ENCODE measurements around the gene DLGAP1.

DLGAP1 gene

GRCh38 chr18:3982541-3982940 lies 472.6 kb downstream of the DLGAP1 start:
- no peak for DNase-seq

- no peak for DNase-seq
Measured at GRCh38 chr18:3979024-3979423, 476.1 kb downstream of the DLGAP1 start.

GRCh38 chr18:3973191-3973850 lies 481.8 kb downstream of the DLGAP1 start:
- no peak for DNase-seq

GRCh38 chr18:3972291-3972930 lies 482.7 kb downstream of the DLGAP1 start:
- DNase-seq = no peak

- no peak for DNase-seq
Measured at GRCh38 chr18:3970929-3971328, 484.2 kb downstream of the DLGAP1 start.

- DNase-seq = no peak
Measured at GRCh38 chr18:3967359-3968180, 487.5 kb downstream of the DLGAP1 start.

- no peak for DNase-seq
Measured at GRCh38 chr18:3966642-3967358, 488.3 kb downstream of the DLGAP1 start.

- DNase-seq = no peak
Measured at GRCh38 chr18:3966246-3966641, 488.9 kb downstream of the DLGAP1 start.

- no peak for DNase-seq
Measured at GRCh38 chr18:3960977-3961376, 494.1 kb downstream of the DLGAP1 start.

GRCh38 chr18:3960142-3960541 lies 495.0 kb downstream of the DLGAP1 start:
- DNase-seq = no peak

- no peak for DNase-seq
Measured at GRCh38 chr18:3952031-3952430, 503.1 kb downstream of the DLGAP1 start.

GRCh38 chr18:3950668-3951404 lies 504.3 kb downstream of the DLGAP1 start:
- DNase-seq = no peak

GRCh38 chr18:3948958-3949357 lies 506.1 kb downstream of the DLGAP1 start:
- no peak for DNase-seq

GRCh38 chr18:3947383-3947782 lies 507.7 kb downstream of the DLGAP1 start:
- DNase-seq = no peak

- no peak for DNase-seq
Measured at GRCh38 chr18:3935305-3935704, 519.8 kb downstream of the DLGAP1 start.

- DNase-seq = no peak
Measured at GRCh38 chr18:3932276-3932675, 522.8 kb downstream of the DLGAP1 start.

- no peak for DNase-seq
Measured at GRCh38 chr18:3931542-3932112, 523.5 kb downstream of the DLGAP1 start.

- DNase-seq = no peak
Measured at GRCh38 chr18:3931013-3931315, 524.1 kb downstream of the DLGAP1 start.

GRCh38 chr18:3930126-3931012 lies 524.7 kb downstream of the DLGAP1 start:
- DNase-seq = no peak

GRCh38 chr18:3924455-3924854 lies 530.7 kb downstream of the DLGAP1 start:
- DNase-seq = no peak

- DNase-seq = no peak
Measured at GRCh38 chr18:3923750-3924149, 531.4 kb downstream of the DLGAP1 start.
